Hepatocyte (in vitro differentiated cells): ENCODE results near the gene DHCR24. TPM values are rescaled to one million over a fixed set of nuclear protein-coding genes. Genes with fewer than 3 reads are reported as not detected.

Source experiments
- DNase-seq: peaks from one replicate; pipeline ENCODE4 v3.0.0-alpha.2; 2016; ENCODE audit warnings: low spot score
- H2AFZ ChIP-seq: fragments of 200-600 bp; sonication (generic); 2 replicates; pipeline ENCODE4 v1.6.0; 2016; ENCODE audit warnings: antibody characterized with exemption, mild to moderate bottlenecking
- H3K27ac ChIP-seq: fragments of 200-600 bp; sonication (generic); 2 replicates; pipeline ENCODE4 v1.5.1; 2016; ENCODE audit warnings: mild to moderate bottlenecking
- H3K27me3 ChIP-seq: fragments of 200-600 bp; sonication (generic); 2 replicates; pipeline ENCODE4 v1.6.1; 2016
- H3K36me3 ChIP-seq: fragments of 200-600 bp; sonication (generic); replicated peaks from 2 replicates; pipeline ENCODE4 v1.5.1; 2016; ENCODE audit warnings: low read depth; ENCODE audit not compliant: insufficient read depth
- H3K4me1 ChIP-seq: fragments of 200-600 bp; sonication (generic); 2 replicates; pipeline ENCODE4 v1.5.1; 2016; ENCODE audit warnings: mild to moderate bottlenecking, moderate library complexity; ENCODE audit not compliant: insufficient read depth
- H3K4me2 ChIP-seq: fragments of 200-600 bp; sonication (generic); 2 replicates; pipeline ENCODE4 v1.6.0; 2016
- H3K4me3 ChIP-seq: fragments of 200-600 bp; sonication (generic); 2 replicates; pipeline ENCODE4 v1.5.1; 2016; ENCODE audit warnings: mild to moderate bottlenecking
- H3K79me2 ChIP-seq: fragments of 200-600 bp; sonication (generic); 2 replicates; pipeline ENCODE4 v1.6.0; 2017; ENCODE audit warnings: mild to moderate bottlenecking
- H3K9me2 ChIP-seq: fragments of 200-600 bp; sonication (generic); replicated peaks from 2 replicates; pipeline ENCODE4 v1.6.0; 2017; ENCODE audit warnings: mild to moderate bottlenecking; ENCODE audit not compliant: insufficient read depth
- H3K9me3 ChIP-seq: fragments of 200-600 bp; sonication (generic); 2 replicates; pipeline ENCODE4 v1.5.1; 2016; ENCODE audit warnings: low read depth, mild to moderate bottlenecking
- H4K20me1 ChIP-seq: fragments of 200-600 bp; sonication (generic); 2 replicates; pipeline ENCODE4 v1.6.0; 2016; ENCODE audit warnings: mild to moderate bottlenecking; ENCODE audit not compliant: insufficient read depth, poor library complexity, severe bottlenecking
- CTCF ChIP-seq: fragments of 200-600 bp; sonication (generic); IDR thresholded peaks from 2 replicates; pipeline ENCODE4 v1.5.1; 2016; ENCODE audit warnings: antibody characterized with exemption, mild to moderate bottlenecking; ENCODE audit not compliant: poor library complexity
- EZH2 ChIP-seq: fragments of 200-600 bp; sonication (generic); IDR thresholded peaks from 2 replicates; pipeline ENCODE4 v1.6.1; 2016; ENCODE audit warnings: antibody characterized with exemption, mild to moderate bottlenecking, borderline replicate concordance
- EZH2phosphoT487 ChIP-seq: fragments of 200-600 bp; sonication (generic); IDR thresholded peaks from one replicate; pipeline ENCODE4 v1.6.1; 2018; ENCODE audit warnings: antibody characterized with exemption, mild to moderate bottlenecking, low read depth, moderate library complexity; ENCODE audit not compliant: unreplicated experiment, severe bottlenecking
- WGBS: methylation state at CpG from one replicate; pipeline ENCODE4 v1.1.6; 2016; ENCODE audit warnings: low lambda C conversion rate; ENCODE audit errors: missing lambda C conversion rate; 5-methylcytosine and 5-hydroxymethylcytosine counted together
- polyA plus RNA-seq: library from polyadenylated mRNA; unstranded; fragments of >200 nt; fragmentation: Nextera tagmentation; extraction: Ambion mirVana; gene quantifications from 2 replicates; pipeline ENCODE4 v1.2.1, GENCODE V29; 2016
- total RNA-seq: library from RNA; depleted of rRNA; stranded (reverse); fragments of >200 nt; gene quantifications from 2 replicates; pipeline ENCODE4 v1.2.3, GENCODE V29; 2014

Gene DHCR24
- total and polyA plus RNA-seq, 2 experiments from 2014 or later: 282 to 318 TPM

- Histone ChIP-seq H3K79me2 (peaks cover 7% of the 10 kb centered on the region), H4K20me1 (no peaks in the 10 kb centered on the region), H3K36me3 (no peaks in the 10 kb centered on the region), H3K27me3 (no peaks in the 10 kb centered on the region), H3K4me2 (peak overlapping the region; percentile 78), H3K4me1 (peaks cover 4% of the 10 kb centered on the region), H3K27ac (peak overlapping the region; percentile 69), H3K9me3 (no peaks in the 10 kb centered on the region), H3K4me3 (peak overlapping the region; percentile 40), H2AFZ (peak overlapping the region; percentile 38), H3K9me2 (no peaks in the 10 kb centered on the region)
- WGBS: 84% methylated on average over 39 of the region's 39 CpGs
- no peak for DNase-seq
- TF ChIP-seq EZH2 (no peak), CTCF (no peak), EZH2phosphoT487 (no peak)
These were observed 86.7 kb downstream of the DHCR24 start for GRCh38 chr1:54800041-54800898.

Other genes with a start within 250 kb of the DHCR24 start
- gene MROH7, start 245.4 kb downstream of the DHCR24 start, total RNA-seq: 0.68 and 0.87 TPM in 2 replicates
- gene MROH7, start 245.4 kb downstream of the DHCR24 start, polyA plus RNA-seq: 0.24 and 0.95 TPM in 2 replicates
- 19.4 and 20.0 TPM in 2 replicates for gene TTC4, start 171.3 kb downstream of the DHCR24 start, total RNA-seq
- gene TTC4, start 171.3 kb downstream of the DHCR24 start, polyA plus RNA-seq: 14.0 and 14.3 TPM in 2 replicates
- 4.8 and 5.3 TPM in 2 replicates for gene PARS2, start 122.7 kb downstream of the DHCR24 start, total RNA-seq
- gene PARS2, start 122.7 kb downstream of the DHCR24 start, polyA plus RNA-seq: 4.1 and 9.3 TPM in 2 replicates
- gene TTC22, start 85.9 kb downstream of the DHCR24 start, total RNA-seq: 8.1 and 8.5 TPM in 2 replicates
- gene TTC22, start 85.9 kb downstream of the DHCR24 start, polyA plus RNA-seq: 7.8 and 9.0 TPM in 2 replicates
- 0.90 TPM in 1 of 2 replicates, not detected in the other for gene TMEM61, start 93.4 kb upstream of the DHCR24 start, total RNA-seq
- 0.22 and 0.99 TPM in 2 replicates for gene TMEM61, start 93.4 kb upstream of the DHCR24 start, polyA plus RNA-seq
- gene BSND, start 111.7 kb upstream of the DHCR24 start, total RNA-seq: 0.23 TPM in 1 of 2 replicates, not detected in the other
- gene BSND, start 111.7 kb upstream of the DHCR24 start, polyA plus RNA-seq: 0.18 and 0.21 TPM in 2 replicates
- 20.3 and 23.5 TPM in 2 replicates for gene PCSK9, start 152.4 kb upstream of the DHCR24 start, total RNA-seq
- gene PCSK9, start 152.4 kb upstream of the DHCR24 start, polyA plus RNA-seq: 23.5 and 31.4 TPM in 2 replicates